ENCODE measurements around the gene GPR68. TPM values are rescaled to one million over a fixed set of nuclear protein-coding genes. Genes with fewer than 3 reads are reported as not detected.

Gene GPR68
- total RNA-seq, 6 experiments from 2014 or later = 0.17 to 0.27 (median 0.19) TPM; not detected in 3

- Histone ChIP-seq H3K9me3 (no peaks in the 10 kb centered on the region), H3K4me3 (no peak overlapping the region), H3K27ac (no peak overlapping the region), H3K36me3 (peaks cover 0 to 33% (median 12%) of the 10 kb centered on the region in 4 donors), H3K4me1 (no peaks in the 10 kb centered on the region), H3K27me3 (no peaks in the 10 kb centered on the region)
- intact Hi-C loops (cut with DNase I) = no loop called here
- DNase-seq (no peak), ATAC-seq (peak in 3 of 4 donors; percentile 9 to 40 (median 37))
- no peak for TF ChIP-seq POLR2A (IDR thresholded peaks at IDR 0.05)
- TF ChIP-seq, protein P1, sequence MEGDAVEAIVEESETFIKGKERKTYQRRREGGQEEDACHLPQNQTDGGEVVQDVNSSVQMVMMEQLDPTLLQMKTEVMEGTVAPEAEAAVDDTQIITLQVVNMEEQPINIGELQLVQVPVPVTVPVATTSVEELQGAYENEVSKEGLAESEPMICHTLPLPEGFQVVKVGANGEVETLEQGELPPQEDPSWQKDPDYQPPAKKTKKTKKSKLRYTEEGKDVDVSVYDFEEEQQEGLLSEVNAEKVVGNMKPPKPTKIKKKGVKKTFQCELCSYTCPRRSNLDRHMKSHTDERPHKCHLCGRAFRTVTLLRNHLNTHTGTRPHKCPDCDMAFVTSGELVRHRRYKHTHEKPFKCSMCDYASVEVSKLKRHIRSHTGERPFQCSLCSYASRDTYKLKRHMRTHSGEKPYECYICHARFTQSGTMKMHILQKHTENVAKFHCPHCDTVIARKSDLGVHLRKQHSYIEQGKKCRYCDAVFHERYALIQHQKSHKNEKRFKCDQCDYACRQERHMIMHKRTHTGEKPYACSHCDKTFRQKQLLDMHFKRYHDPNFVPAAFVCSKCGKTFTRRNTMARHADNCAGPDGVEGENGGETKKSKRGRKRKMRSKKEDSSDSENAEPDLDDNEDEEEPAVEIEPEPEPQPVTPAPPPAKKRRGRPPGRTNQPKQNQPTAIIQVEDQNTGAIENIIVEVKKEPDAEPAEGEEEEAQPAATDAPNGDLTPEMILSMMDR (IDR thresholded peaks at IDR 0.05) = no peak
- WGBS (ENCODE audit: insufficient coverage, low coverage, low lambda C conversion rate, missing lambda C conversion rate) = 60% methylated on average over 4 of the region's 13 CpGs
Measured at GRCh38 chr14:91219517-91220389, 24.8 kb downstream of the GPR68 start.

- 80% methylated on average over 3 of the region's 4 CpGs for WGBS (ENCODE audit: insufficient coverage, low coverage, low lambda C conversion rate, missing lambda C conversion rate)
- no peak for ATAC-seq
Measured at GRCh38 chr14:91218014-91218413, 26.5 kb downstream of the GPR68 start.

GRCh38 chr14:91216731-91217226 is 27.7 kb downstream of the GPR68 start:
- WGBS (ENCODE audit: insufficient coverage, low coverage, low lambda C conversion rate, missing lambda C conversion rate) = 86% methylated on average over 7 of the region's 13 CpGs
- no peaks in the 10 kb centered on the region for H3K9me3 ChIP-seq
- H3K4me3 ChIP-seq = no peak overlapping the region
- DNase-seq (no peak), ATAC-seq (no peak)
- intact Hi-C loops (cut with DNase I) = no loop called here
- no peaks in the 10 kb centered on the region for H3K27me3 ChIP-seq
- H3K27ac ChIP-seq = no peak overlapping the region
- H3K4me1 ChIP-seq = no peaks in the 10 kb centered on the region
- TF ChIP-seq POLR2A (IDR thresholded peaks at IDR 0.05) = no peak
- TF ChIP-seq, protein P1 (IDR thresholded peaks at IDR 0.05) = no peak
- H3K36me3 ChIP-seq = peaks cover 0 to 54% (median 13%) of the 10 kb centered on the region in 4 donors

More at GRCh38 chr14:91218014-91218413, 26.5 kb downstream of the GPR68 start:
- Histone ChIP-seq H3K4me1 (no peaks in the 10 kb centered on the region), H3K4me3 (no peak overlapping the region), H3K27me3 (no peaks in the 10 kb centered on the region), H3K36me3 (peaks cover 0 to 45% (median 13%) of the 10 kb centered on the region in 4 donors), H3K27ac (no peak overlapping the region), H3K9me3 (no peaks in the 10 kb centered on the region)
- no peak for DNase-seq
- intact Hi-C loops (cut with DNase I) = no loop called here
- TF ChIP-seq, protein P1 (IDR thresholded peaks at IDR 0.05) = no peak
- TF ChIP-seq POLR2A (IDR thresholded peaks at IDR 0.05) = no peak

GRCh38 chr14:91215381-91215780 is 29.1 kb downstream of the GPR68 start:
- 98% methylated on average over 4 of the region's 10 CpGs for WGBS (ENCODE audit: insufficient coverage, low coverage, low lambda C conversion rate, missing lambda C conversion rate)
- no peaks in the 10 kb centered on the region for H3K9me3 ChIP-seq
- no peak for DNase-seq
- intact Hi-C loops (cut with DNase I) = no loop called here
- no peaks in the 10 kb centered on the region for H3K4me1 ChIP-seq
- no peak overlapping the region for H3K4me3 ChIP-seq
- H3K27me3 ChIP-seq = no peaks in the 10 kb centered on the region
- H3K27ac ChIP-seq = no peak overlapping the region
- H3K36me3 ChIP-seq = peaks cover 0 to 67% (median 19%) of the 10 kb centered on the region in 4 donors
- no peak for TF ChIP-seq POLR2A (IDR thresholded peaks at IDR 0.05)
- TF ChIP-seq, protein P1 (IDR thresholded peaks at IDR 0.05) = no peak
- no peak for ATAC-seq
